ENCODE measurements around the gene MRPS14.

MRPS14 gene

DNA sequence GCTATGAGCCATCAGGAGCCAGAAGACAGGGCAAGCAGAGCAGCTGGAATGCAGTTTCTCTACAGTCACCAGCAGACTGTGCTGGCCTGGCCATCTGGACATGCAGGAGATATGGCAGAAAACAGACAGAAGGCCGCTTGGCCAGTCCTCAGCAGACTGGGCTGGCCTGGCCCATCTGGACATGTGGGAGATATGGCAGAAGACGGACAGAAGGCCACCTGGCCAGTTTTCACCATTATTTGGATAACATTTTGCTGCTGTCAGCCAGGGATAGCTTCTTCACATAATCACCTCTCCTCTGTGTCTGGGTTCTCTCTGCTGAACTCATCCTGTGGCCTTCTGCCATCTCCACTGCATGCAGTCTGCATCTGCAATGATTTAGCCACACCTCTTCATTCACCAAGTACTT is 48.5 kb downstream of the MRPS14 start:
- H3K4me3 ChIP-seq (ENCODE audit: low read depth, low read length) = no peak overlapping the region
- DNase-seq (ENCODE audit: low read depth) = no peak
- TF ChIP-seq, protein P1, sequence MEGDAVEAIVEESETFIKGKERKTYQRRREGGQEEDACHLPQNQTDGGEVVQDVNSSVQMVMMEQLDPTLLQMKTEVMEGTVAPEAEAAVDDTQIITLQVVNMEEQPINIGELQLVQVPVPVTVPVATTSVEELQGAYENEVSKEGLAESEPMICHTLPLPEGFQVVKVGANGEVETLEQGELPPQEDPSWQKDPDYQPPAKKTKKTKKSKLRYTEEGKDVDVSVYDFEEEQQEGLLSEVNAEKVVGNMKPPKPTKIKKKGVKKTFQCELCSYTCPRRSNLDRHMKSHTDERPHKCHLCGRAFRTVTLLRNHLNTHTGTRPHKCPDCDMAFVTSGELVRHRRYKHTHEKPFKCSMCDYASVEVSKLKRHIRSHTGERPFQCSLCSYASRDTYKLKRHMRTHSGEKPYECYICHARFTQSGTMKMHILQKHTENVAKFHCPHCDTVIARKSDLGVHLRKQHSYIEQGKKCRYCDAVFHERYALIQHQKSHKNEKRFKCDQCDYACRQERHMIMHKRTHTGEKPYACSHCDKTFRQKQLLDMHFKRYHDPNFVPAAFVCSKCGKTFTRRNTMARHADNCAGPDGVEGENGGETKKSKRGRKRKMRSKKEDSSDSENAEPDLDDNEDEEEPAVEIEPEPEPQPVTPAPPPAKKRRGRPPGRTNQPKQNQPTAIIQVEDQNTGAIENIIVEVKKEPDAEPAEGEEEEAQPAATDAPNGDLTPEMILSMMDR (IDR thresholded peaks at IDR 0.05; ENCODE audit: insufficient read depth, low read depth, low read length, missing control alignments) = no peak

DNA sequence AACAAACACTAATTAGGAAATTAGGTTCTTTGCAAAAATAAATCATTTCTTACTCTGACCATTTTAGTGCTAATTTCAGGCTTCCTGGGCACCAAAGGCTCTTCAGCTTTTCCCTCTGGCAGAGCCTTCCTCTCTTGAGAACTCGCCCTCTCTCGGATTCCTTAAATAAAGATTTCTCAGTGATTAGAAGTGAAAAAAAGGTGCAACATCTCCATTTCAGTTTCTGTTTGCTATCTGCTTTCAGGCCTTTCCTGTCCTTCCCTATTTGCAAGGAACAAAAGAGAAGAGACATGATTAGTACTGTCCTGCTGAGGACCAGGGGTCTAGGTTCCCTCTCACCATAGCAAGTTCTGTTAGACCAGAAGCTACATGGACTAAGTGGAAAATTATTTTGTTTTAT is 51.3 kb downstream of the MRPS14 start:
- no peak overlapping the region for H3K4me3 ChIP-seq (ENCODE audit: low read depth, low read length)
- TF ChIP-seq, protein P1 (IDR thresholded peaks at IDR 0.05; ENCODE audit: insufficient read depth, low read depth, low read length, missing control alignments) = no peak
- no peak for DNase-seq (ENCODE audit: low read depth)

DNA sequence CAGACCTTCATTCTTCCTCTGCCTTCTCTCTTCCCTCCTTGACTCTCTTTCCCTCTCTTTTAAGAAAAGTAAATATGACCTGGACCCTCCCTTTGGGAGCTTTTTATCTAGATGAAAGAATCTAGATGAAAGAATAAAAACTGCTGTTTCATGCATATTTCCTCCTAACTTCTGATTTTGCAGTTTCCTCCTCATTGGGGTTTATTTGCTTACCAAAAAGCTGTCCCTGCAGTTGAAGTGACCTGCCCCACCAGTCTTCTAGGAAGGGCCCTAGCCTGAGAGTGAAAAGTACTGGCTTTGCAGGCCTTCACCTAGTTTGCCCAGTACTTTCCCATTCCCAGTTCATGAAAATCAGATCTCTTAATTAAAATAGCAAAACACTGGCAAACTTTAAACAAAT is 51.8 kb downstream of the MRPS14 start:
- TF ChIP-seq, protein P1 (IDR thresholded peaks at IDR 0.05; ENCODE audit: insufficient read depth, low read depth, low read length, missing control alignments) = no peak
- H3K4me3 ChIP-seq (ENCODE audit: low read depth, low read length) = no peak overlapping the region
- DNase-seq (ENCODE audit: low read depth) = no peak

DNA sequence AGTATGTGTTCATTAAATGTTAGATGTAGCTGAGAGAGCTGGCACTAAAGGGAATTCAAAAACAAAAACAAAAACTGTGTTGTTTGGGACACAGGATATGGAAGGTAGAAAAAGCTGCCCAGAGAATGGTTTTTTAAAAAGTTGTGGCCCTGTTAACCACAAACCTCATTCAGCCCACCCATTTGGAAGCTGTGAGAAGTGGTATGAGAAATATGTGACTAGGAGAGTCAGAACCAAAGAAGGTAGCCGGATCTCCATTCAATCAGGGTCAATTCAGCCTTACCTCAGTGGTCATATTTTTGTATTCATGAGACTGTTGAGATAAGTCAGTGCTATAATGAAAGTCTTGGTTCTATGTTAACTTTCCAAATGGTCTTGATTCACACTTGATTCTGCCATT is 53.2 kb downstream of the MRPS14 start:
- TF ChIP-seq, protein P1 (IDR thresholded peaks at IDR 0.05; ENCODE audit: insufficient read depth, low read depth, low read length, missing control alignments) = no peak
- H3K4me3 ChIP-seq (ENCODE audit: low read depth, low read length) = no peak overlapping the region
- DNase-seq (ENCODE audit: low read depth) = peak; percentile 70

DNA sequence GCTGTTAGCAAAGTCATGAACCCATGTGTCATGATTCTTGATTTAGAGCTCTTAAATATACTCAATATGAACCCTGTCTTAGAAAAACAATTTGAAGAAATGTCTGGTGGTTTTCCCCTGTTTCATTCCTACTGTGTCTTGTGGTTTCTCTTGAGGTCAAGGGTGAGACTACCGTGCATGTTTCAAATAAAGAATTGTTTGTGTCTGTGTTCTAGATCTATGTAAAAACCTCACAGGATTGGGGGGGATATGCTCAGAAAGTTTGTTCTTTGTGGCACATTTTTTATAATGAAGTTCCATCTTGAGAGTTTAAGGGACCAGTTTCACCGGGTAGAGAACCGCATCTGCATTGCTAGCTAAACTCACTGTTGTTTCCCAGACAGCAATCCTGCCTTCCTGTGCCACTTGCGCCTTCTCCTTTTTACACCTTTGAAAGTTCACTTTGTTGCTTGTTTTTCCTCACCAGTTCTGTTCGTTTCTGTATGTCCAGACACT is 54.4 kb downstream of the MRPS14 start:
- DNase-seq (ENCODE audit: low read depth) = peak; percentile 87
- peak overlapping the region; percentile 5; the same call in 1 of the 2 replicates for H3K4me3 ChIP-seq (ENCODE audit: low read depth, low read length)
- TF ChIP-seq, protein P1 (IDR thresholded peaks at IDR 0.05; ENCODE audit: insufficient read depth, low read depth, low read length, missing control alignments) = no peak

DNA sequence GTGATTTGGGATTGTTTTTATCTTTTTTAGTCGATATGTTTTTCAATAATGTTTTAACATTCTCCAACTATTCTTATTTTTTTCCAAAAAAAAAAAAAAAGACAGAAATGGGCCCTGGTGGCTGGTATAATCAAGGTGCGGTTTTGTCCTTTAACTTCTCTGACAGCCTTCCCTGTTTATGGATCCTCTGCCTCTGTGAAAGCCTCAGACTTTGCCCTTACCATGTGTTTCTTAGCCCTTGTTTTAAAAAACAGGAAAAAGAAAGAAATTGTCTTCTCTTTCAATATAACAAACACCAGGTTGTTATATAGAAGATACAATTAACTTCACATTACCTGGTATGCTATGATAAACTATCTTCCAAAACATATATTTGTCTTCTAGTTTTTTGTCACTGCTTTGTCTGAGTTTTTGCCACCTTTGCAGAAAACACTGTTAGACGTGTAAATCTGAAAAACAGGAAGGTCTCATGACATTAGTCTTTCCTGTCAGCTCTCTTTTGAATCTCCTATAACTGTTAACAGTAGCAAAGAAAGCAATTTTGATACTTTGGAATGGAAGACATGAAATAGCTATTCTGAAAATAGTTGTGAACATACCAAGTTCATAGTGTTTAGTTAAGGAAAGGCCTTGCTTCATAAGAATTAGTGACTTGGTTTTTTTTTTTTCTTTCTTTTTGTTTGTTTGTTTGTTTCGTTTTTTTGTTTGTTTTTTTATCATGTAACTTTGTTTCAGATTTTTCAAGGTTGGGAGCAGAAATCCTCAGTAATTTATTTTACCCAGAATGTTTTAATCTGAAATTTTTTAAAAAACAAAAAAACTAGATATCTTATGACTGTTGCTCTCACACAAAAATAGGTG is 55.1 kb downstream of the MRPS14 start:
- peak overlapping the region; percentile 13; the same call in 1 of the 2 replicates for H3K4me3 ChIP-seq (ENCODE audit: low read depth, low read length)
- TF ChIP-seq, protein P1 (IDR thresholded peaks at IDR 0.05; ENCODE audit: insufficient read depth, low read depth, low read length, missing control alignments) = no peak
- DNase-seq (ENCODE audit: low read depth) = no peak
